Motor neuron (in vitro differentiated cells): ENCODE data around the gene SPOCK2. TPM values are rescaled to one million over a fixed set of nuclear protein-coding genes. Genes with fewer than 3 reads are reported as not detected.

Source experiments
- ATAC-seq, 8 experiments: fragments of 200-7000 bp; cut with Tn5 transposase; replicated peaks in 6 of 8; 2 replicates each; pipeline ENCODE4 v1.8.0; 2021; ENCODE audit warnings: mild to moderate bottlenecking in 8 of 8, moderate library complexity in 8 of 8
- H3K27ac ChIP-seq, 2 donors: fragments of 250-450 bp; sonication (Bioruptor Pico); 2 replicates each; pipeline ENCODE4 v1.9.0; 2021; ENCODE audit warnings: antibody characterized with exemption in 2 of 2, mild to moderate bottlenecking in 2 of 2, moderate library complexity in 1 of 2
- H3K4me1 ChIP-seq, 2 donors: fragments of 250-450 bp; sonication (Bioruptor Pico); replicated peaks in 1 of 2; 2 replicates each; pipeline ENCODE4 v1.6.1; 2021; ENCODE audit warnings: antibody characterized with exemption in 2 of 2, mild to moderate bottlenecking in 2 of 2, moderate library complexity in 1 of 2
- H3K4me3 ChIP-seq, 5 donors: fragments of 250-450 bp; sonication (Bioruptor Pico); 2 replicates each; pipeline ENCODE4 v1.9.0; 2021; ENCODE audit warnings: antibody characterized with exemption in 5 of 5, mild to moderate bottlenecking in 5 of 5, moderate library complexity in 4 of 5
- WGBS, 10 experiments: fragments of 450-650 bp; shearing (Covaris generic); methylation state at CpG; one replicate each; pipeline ENCODE4 v1.0.0; 2022; 5-methylcytosine and 5-hydroxymethylcytosine counted together
- in situ Hi-C, 9 experiments: fragments of 400-800 bp; cut with MboI; loops; one replicate each; pipeline ENCODE4 v1.15.0; 2021; ENCODE audit warnings: low sequenced_read_pairs in 9 of 9, low pct_unique_long_range_greater_than_20kb in 2 of 9; ENCODE audit not compliant: unreplicated experiment in 9 of 9
- total RNA-seq, 8 experiments: library from RNA; unstranded; fragments of 300-600 nt; gene quantifications; 2 replicates each; pipeline versions ENCODE4 v1.2.3 to v1.2.4, GENCODE V29; 2022

SPOCK2 gene
- total RNA-seq, 8 experiments from 2014 or later: 0.58 to 93.2 (median 23.3) TPM

- ATAC-seq: no peak
- Histone ChIP-seq H3K4me1 (peaks cover 32 to 51% of the 10 kb centered on the region in 2 donors), H3K27ac (peak overlapping the region; percentile 62 to 94), H3K4me3 (no peak overlapping the region)
- in situ Hi-C loops: no loop called here
- WGBS, 10 experiments: 20 to 100% (median 85%) methylated on average over 1 to 4 of the region's 7 CpGs; no CpG with 5 or more reads in 4 of the 10 experiments
Observed at GRCh38 chr10:72010234-72010973, 77.9 kb downstream of the SPOCK2 start.

GRCh38 chr10:72009425-72010081 is 78.8 kb downstream of the SPOCK2 start:
- Histone ChIP-seq H3K4me3 (no peak overlapping the region), H3K4me1 (peaks cover 32 to 45% of the 10 kb centered on the region in 2 donors), H3K27ac (peak overlapping the region; percentile 62 to 94)
- 0 to 50% (median 17%) methylated on average over 1 to 5 of the region's 12 CpGs; no CpG with 5 or more reads in 2 of the 10 experiments for WGBS, 10 experiments
- ATAC-seq: peak; percentile 81 to 91 (median 90)
- in situ Hi-C loops: no loop called here

- H3K4me3 ChIP-seq: no peak overlapping the region
- H3K4me1 ChIP-seq: peaks cover 32 to 40% of the 10 kb centered on the region in 2 donors
- in situ Hi-C loops: no loop called here
- peak overlapping the region; percentile 62 to 94 for H3K27ac ChIP-seq
- WGBS, 10 experiments: 21 to 80% (median 75%) methylated on average over 1 to 3 of the region's 9 CpGs; no CpG with 5 or more reads in 5 of the 10 experiments
- peak in 3 of 8 experiments; percentile 67 to 73 (median 72) for ATAC-seq
Observed at GRCh38 chr10:72009051-72009424, 79.3 kb downstream of the SPOCK2 start.

Other genes starting within 250 kb of the SPOCK2 start
- 1,000 to 10,000 TPM in 3 of 8 experiments, 100 to 1,000 TPM in 5; 419 to 3,584 (median 668) TPM for gene PSAP, start 237.3 kb downstream of the SPOCK2 start, total RNA-seq
- 10 to 100 TPM in 4 of 8 experiments, 1 to 10 TPM in 4; 1.5 to 61.7 (median 10.2) TPM for gene CHST3, start 124.2 kb downstream of the SPOCK2 start, total RNA-seq
- gene ANAPC16, start 127.5 kb upstream of the SPOCK2 start, total RNA-seq: 10 to 100 TPM; 33.7 to 63.2 (median 49.7) TPM
- 10 to 100 TPM; 28.1 to 51.0 (median 37.3) TPM for gene ASCC1, start 127.7 kb upstream of the SPOCK2 start, total RNA-seq
- 100 to 1,000 TPM in 7 of 8 experiments, 10 to 100 TPM in 1; 58.6 to 340 (median 216) TPM for gene DDIT4, start 185.4 kb upstream of the SPOCK2 start, total RNA-seq